B cell (primary cell): ENCODE results near the gene TUSC7. TPM values are rescaled to one million over a fixed set of nuclear protein-coding genes. Genes with fewer than 3 reads are reported as not detected.

ENCODE experiments used
- ATAC-seq: fragments of 200-7000 bp; cut with Tn5 transposase; one replicate; pipeline ENCODE4 v1.10.0; 2021; ENCODE audit warnings: low read depth, mild to moderate bottlenecking, moderate number of reproducible peaks, moderate library complexity
- CTCF ChIA-PET: fragments of 350-600 bp; sonication (Branson Sonifier 250); formaldehyde crosslinking; loops from one replicate; lab custom pipeline; 2021; ENCODE audit warnings: antibody characterized with exemption, inconsistent platforms; lab: Charles Lee
- POLR2A ChIA-PET: fragments of 350-600 bp; sonication (Branson Sonifier 250); formaldehyde crosslinking; loops from one replicate; lab custom pipeline; 2021; ENCODE audit warnings: antibody characterized with exemption; lab: Charles Lee
- DNase-seq: peaks from one replicate; pipeline ENCODE4 v3.0.0; 2013
- H2AFZ ChIP-seq: 2 replicates; pipeline ENCODE4 v1.6.1; 2012; ENCODE audit warnings: mild to moderate bottlenecking, low read depth, low read length; ENCODE audit not compliant: insufficient read depth, poor library complexity, severe bottlenecking
- H3K27ac ChIP-seq, 2 donors: 1 replicate in 1 of 2; 2 replicates in 1 of 2; pipeline ENCODE4 v1.5.1; 2012 to 2013; ENCODE audit warnings: low read length in 2 of 2, mild to moderate bottlenecking in 2 of 2, moderate library complexity in 1 of 2
- H3K27me3 ChIP-seq, 4 experiments: fragments of 200-600 bp in 1 of 4; sonication (generic) in 1 of 4; replicated peaks in 1 of 4; 1 replicate in 2 of 4; 2 replicates in 2 of 4; pipeline versions ENCODE4 v1.6.1 to v1.7.0; 2013 to 2016; ENCODE audit warnings: low read length in 3 of 4, mild to moderate bottlenecking in 2 of 4, mixed read lengths in 1 of 4, moderate library complexity in 1 of 4; ENCODE audit not compliant: insufficient read depth in 4 of 4, control insufficient read depth in 3 of 4; ENCODE audit errors: control extremely low read depth in 1 of 4
- H3K36me3 ChIP-seq, 2 experiments: replicated peaks in 1 of 2; 1 replicate in 1 of 2; 2 replicates in 1 of 2; pipeline versions ENCODE4 v1.6.1 to v1.7.1; 2013; ENCODE audit warnings: low read length in 1 of 2; ENCODE audit not compliant: insufficient read depth in 2 of 2, control insufficient read depth in 1 of 2; ENCODE audit errors: control extremely low read depth in 1 of 2, extremely low read depth in 1 of 2
- H3K4me1 ChIP-seq, 2 donors: fragments of 200-600 bp in 1 of 2; sonication (generic) in 1 of 2; 1 replicate in 1 of 2; 2 replicates in 1 of 2; pipeline versions ENCODE4 v1.5.1 to v1.6.1; 2013 to 2017; ENCODE audit warnings: low read length in 2 of 2; ENCODE audit not compliant: control insufficient read depth in 2 of 2, insufficient read depth in 2 of 2
- H3K4me2 ChIP-seq: replicated peaks from 2 replicates; pipeline ENCODE3; 2012; ENCODE audit warnings: mild to moderate bottlenecking, low read depth, low read length; ENCODE audit not compliant: poor library complexity, severe bottlenecking
- H3K4me3 ChIP-seq, 5 experiments: fragments of 200-600 bp in 1 of 5; sonication (generic) in 1 of 5; 1 replicate in 3 of 5; 2 replicates in 2 of 5; pipeline versions ENCODE4 v1.5.1 to v1.7.0; 2011 to 2016; ENCODE audit warnings: low read length in 4 of 5, mild to moderate bottlenecking in 4 of 5, low read depth in 2 of 5, control low read depth in 1 of 5, moderate library complexity in 1 of 5; ENCODE audit not compliant: insufficient read depth in 1 of 5; ENCODE audit errors: control extremely low read depth in 1 of 5, extremely low read depth in 1 of 5
- H3K79me2 ChIP-seq: fragments of 200-600 bp; sonication (generic); one replicate; pipeline ENCODE4 v1.6.0; 2016; ENCODE audit warnings: low read length; ENCODE audit not compliant: control insufficient read depth, insufficient read depth
- H3K9ac ChIP-seq: fragments of 200-600 bp; sonication (generic); 2 replicates; pipeline ENCODE4 v1.6.1; 2017; ENCODE audit warnings: mild to moderate bottlenecking, low read length, moderate library complexity
- H3K9me3 ChIP-seq, 3 donors: one replicate each; pipeline versions ENCODE4 v1.6.1 to v1.7.1; 2013; ENCODE audit warnings: low read length in 2 of 3; ENCODE audit not compliant: control insufficient read depth in 2 of 3, insufficient read depth in 1 of 3; ENCODE audit errors: control extremely low read depth in 1 of 3
- H4K20me1 ChIP-seq: 2 replicates; pipeline ENCODE4 v1.6.0; 2012; ENCODE audit warnings: mild to moderate bottlenecking, low read length; ENCODE audit not compliant: insufficient read depth, control insufficient read depth, poor library complexity, severe bottlenecking
- H3K27ac Mint-ChIP-seq: one replicate; pipeline ENCODE4 v1.8.0; 2021; ENCODE audit warnings: mixed read lengths
- H3K27me3 Mint-ChIP-seq: one replicate; pipeline ENCODE4 v1.8.0; 2021; ENCODE audit warnings: mixed read lengths
- H3K4me1 Mint-ChIP-seq: one replicate; pipeline ENCODE4 v1.8.0; 2021; ENCODE audit warnings: mixed read lengths
- H3K4me3 Mint-ChIP-seq: one replicate; pipeline ENCODE4 v1.8.0; 2021; ENCODE audit warnings: mixed read lengths
- H3K9me3 Mint-ChIP-seq: one replicate; pipeline ENCODE4 v1.8.0; 2022; ENCODE audit warnings: mixed read lengths; ENCODE audit not compliant: insufficient read depth
- EZH2 ChIP-seq: IDR thresholded peaks from 2 replicates; pipeline ENCODE4 v1.6.1; 2012; ENCODE audit warnings: borderline replicate concordance, low read depth, mild to moderate bottlenecking, moderate library complexity, low read length; ENCODE audit not compliant: insufficient read depth, poor library complexity, severe bottlenecking
- WGBS: methylation state at CpG from one replicate; pipeline ENCODE4 v1.1.5; 2013; ENCODE audit warnings: missing lambda C conversion rate; ENCODE audit not compliant: insufficient coverage; 5-methylcytosine and 5-hydroxymethylcytosine counted together
- intact Hi-C: fragments of 100-400 bp; cut with micrococcal nuclease; formaldehyde crosslinking; loops from one replicate; pipeline ENCODE4 v1.10.0; 2022
- polyA plus RNA-seq: library from polyadenylated mRNA; depleted of rRNA; stranded (reverse); fragments of >200 nt; gene quantifications from 2 replicates; pipeline ENCODE4 v1.2.3, GENCODE V29; 2012
- total RNA-seq, 2 donors: library from RNA; stranded (reverse); fragments of 120-200 nt in 1 of 2; gene quantifications; 1 replicate in 1 of 2; 2 replicates in 1 of 2; pipeline versions ENCODE4 v1.2.3 to v1.2.4, GENCODE V29; 2013 to 2022
- TF ChIP-seq, protein P1 (sequence below): fragments of 200-600 bp; IDR thresholded peaks from one replicate; pipeline ENCODE4 v1.8.0; 2022; ENCODE audit warnings: antibody characterized with exemption, mild to moderate bottlenecking

TUSC7 gene
- total and polyA plus RNA-seq, 2 donors (not counting 1 experiment from before 2014, with no cell fraction given), result not detected

DNA sequence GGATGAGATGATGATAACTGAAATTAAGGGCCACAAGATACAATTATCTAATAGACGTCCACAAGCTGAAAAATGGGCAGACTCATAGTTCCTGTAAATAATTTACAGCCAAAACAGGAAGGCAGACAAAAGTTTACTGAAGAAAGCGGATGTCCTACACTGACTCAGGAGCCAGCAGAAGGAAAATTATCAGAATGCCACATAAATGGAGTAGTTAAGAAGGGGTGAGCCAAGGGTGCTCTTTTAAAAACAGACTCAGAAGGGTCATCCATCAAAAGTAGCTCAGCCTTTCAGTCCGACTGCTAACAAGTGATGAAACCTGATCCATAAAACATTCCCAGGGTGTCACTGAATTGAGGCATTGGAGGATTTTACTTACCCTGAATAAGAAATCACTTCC, 39.8 kb downstream of the TUSC7 start:
- intact Hi-C loops, result no loop called here
- Mint-ChIP-seq H3K9me3 (no peaks in the 10 kb centered on the region), H3K4me1 (no peaks in the 10 kb centered on the region), H3K27ac (no peak overlapping the region), H3K4me3 (no peak overlapping the region), H3K27me3 (no peaks in the 10 kb centered on the region)
- DNase-seq (no peak), ATAC-seq (no peak)
- H3K27ac ChIP-seq, result no peak overlapping the region
- H3K79me2 ChIP-seq, result no peaks in the 10 kb centered on the region
- no peak overlapping the region for H3K4me2 ChIP-seq
- H3K4me3 ChIP-seq, result no peak overlapping the region
- TF ChIP-seq, protein P1, sequence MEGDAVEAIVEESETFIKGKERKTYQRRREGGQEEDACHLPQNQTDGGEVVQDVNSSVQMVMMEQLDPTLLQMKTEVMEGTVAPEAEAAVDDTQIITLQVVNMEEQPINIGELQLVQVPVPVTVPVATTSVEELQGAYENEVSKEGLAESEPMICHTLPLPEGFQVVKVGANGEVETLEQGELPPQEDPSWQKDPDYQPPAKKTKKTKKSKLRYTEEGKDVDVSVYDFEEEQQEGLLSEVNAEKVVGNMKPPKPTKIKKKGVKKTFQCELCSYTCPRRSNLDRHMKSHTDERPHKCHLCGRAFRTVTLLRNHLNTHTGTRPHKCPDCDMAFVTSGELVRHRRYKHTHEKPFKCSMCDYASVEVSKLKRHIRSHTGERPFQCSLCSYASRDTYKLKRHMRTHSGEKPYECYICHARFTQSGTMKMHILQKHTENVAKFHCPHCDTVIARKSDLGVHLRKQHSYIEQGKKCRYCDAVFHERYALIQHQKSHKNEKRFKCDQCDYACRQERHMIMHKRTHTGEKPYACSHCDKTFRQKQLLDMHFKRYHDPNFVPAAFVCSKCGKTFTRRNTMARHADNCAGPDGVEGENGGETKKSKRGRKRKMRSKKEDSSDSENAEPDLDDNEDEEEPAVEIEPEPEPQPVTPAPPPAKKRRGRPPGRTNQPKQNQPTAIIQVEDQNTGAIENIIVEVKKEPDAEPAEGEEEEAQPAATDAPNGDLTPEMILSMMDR, result no peak
- no peak for TF ChIP-seq EZH2
- H3K27me3 ChIP-seq, result no peaks in the 10 kb centered on the region
- peaks cover 0 to 3% (median 0%) of the 10 kb centered on the region in 3 donors for H3K9me3 ChIP-seq
- H3K9ac ChIP-seq, result no peak overlapping the region
- CTCF ChIA-PET, result no interaction called here
- POLR2A ChIA-PET, result no interaction called here
- H3K4me1 ChIP-seq, result no peaks in the 10 kb centered on the region
- WGBS, result 20% methylated on average over 2 of the region's 3 CpGs
- H4K20me1 ChIP-seq, result no peaks in the 10 kb centered on the region
- H3K36me3 ChIP-seq, result no peaks in the 10 kb centered on the region
- no peak overlapping the region for H2AFZ ChIP-seq

DNA sequence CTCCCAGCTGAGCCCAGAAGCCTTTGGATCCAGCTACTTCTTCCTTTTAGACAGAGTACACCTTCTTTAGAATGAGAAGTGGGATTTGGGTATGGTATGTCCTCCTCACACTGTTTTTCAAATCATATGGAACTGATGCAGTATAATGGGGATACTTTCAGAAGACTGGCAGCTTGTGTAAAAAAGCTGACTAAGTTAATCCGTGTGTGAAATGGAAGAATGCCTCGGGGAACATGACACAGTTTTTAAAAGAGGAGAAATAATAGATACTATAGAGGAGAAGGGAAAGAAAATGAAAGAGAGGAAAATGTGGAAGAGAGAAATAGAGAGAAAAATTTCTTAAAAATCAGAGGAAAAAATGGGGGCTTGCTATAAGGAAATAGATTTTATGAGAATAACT, 47.7 kb downstream of the TUSC7 start:
- no peaks in the 10 kb centered on the region for H3K9me3 Mint-ChIP-seq
- TF ChIP-seq, protein P1, result no peak
- Histone ChIP-seq H3K36me3 (no peaks in the 10 kb centered on the region), H3K9ac (no peak overlapping the region), H3K27me3 (no peaks in the 10 kb centered on the region), H3K4me1 (no peaks in the 10 kb centered on the region), H3K9me3 (no peaks in the 10 kb centered on the region), H2AFZ (no peak overlapping the region), H3K79me2 (no peaks in the 10 kb centered on the region), H3K4me3 (no peak overlapping the region), H4K20me1 (no peaks in the 10 kb centered on the region), H3K4me2 (no peak overlapping the region), H3K27ac (no peak overlapping the region)
- no peak overlapping the region for H3K4me3 Mint-ChIP-seq
- DNase-seq (no peak), ATAC-seq (no peak)
- H3K27me3 Mint-ChIP-seq, result peaks cover 11% of the 10 kb centered on the region
- no peaks in the 10 kb centered on the region for H3K4me1 Mint-ChIP-seq
- CTCF ChIA-PET, result interaction anchor here (1.3 to 1.7 kb wide), 4 partner anchors 10 to 18 kb away, joined by 3 to 7 read pairs (median 6); no protein-coding TSS in a partner anchor
- intact Hi-C loops, result loop anchor here (5.0 kb wide), 1 partner anchor 615 kb away; no protein-coding TSS in a partner anchor
- no peak overlapping the region for H3K27ac Mint-ChIP-seq
- 63% methylated on average over 2 of the region's 2 CpGs for WGBS
- POLR2A ChIA-PET, result no interaction called here
